Fibroblast of the aortic adventitia (primary cell): ENCODE results near the gene SLC30A4. TPM values are rescaled to one million over a fixed set of nuclear protein-coding genes. Genes with fewer than 3 reads are reported as not detected.

ENCODE experiments used
- DNase-seq: peaks from one replicate; pipeline ENCODE4 v3.0.0-alpha.2; 2010; ENCODE audit warnings: low read depth
- H3K4me3 ChIP-seq: 2 replicates; pipeline ENCODE4 v1.5.1; 2011; ENCODE audit warnings: low read depth, mild to moderate bottlenecking, control low read depth, low read length, moderate library complexity
- CTCF ChIP-seq: IDR thresholded peaks from 2 replicates; pipeline ENCODE4 v1.5.1; 2011; ENCODE audit warnings: mild to moderate bottlenecking, low read length, control low read depth, inconsistent platforms; ENCODE audit not compliant: insufficient read depth
- total RNA-seq: library from RNA; depleted of rRNA; stranded (reverse); fragments of >200 nt; gene quantifications from 2 replicates; pipeline ENCODE4 v1.2.3, GENCODE V29; 2012; ENCODE audit warnings: low replicate concordance

Gene SLC30A4
- total RNA-seq, 1 donor = 18.0 TPM

DNA sequence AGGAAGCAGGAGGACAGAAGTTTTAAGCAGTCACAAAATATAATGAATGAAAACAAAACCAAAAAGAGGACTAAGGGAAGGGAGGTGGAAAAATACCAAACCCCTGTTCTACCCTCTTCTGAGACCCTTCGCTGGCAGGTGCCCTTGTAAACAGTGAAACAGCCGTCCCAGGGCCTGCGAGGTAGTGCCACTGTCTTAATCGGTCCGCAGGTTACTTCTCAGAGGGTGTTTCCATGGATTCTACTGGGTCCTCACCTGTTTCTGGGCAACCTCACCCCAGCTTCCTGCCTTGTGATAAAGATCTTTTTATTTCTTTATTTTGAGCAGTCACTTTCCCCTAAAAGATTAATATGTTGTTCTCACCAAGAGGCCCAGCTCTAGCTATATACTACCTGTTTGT, 65.3 kb downstream of the SLC30A4 start:
- no peak for TF ChIP-seq CTCF
- no peak for DNase-seq
- no peak overlapping the region for H3K4me3 ChIP-seq

GRCh38 chr15:45456212-45457106, 66.1 kb downstream of the SLC30A4 start:
- no peak overlapping the region for H3K4me3 ChIP-seq
- DNase-seq = peak; percentile 100
- no peak for TF ChIP-seq CTCF

DNA sequence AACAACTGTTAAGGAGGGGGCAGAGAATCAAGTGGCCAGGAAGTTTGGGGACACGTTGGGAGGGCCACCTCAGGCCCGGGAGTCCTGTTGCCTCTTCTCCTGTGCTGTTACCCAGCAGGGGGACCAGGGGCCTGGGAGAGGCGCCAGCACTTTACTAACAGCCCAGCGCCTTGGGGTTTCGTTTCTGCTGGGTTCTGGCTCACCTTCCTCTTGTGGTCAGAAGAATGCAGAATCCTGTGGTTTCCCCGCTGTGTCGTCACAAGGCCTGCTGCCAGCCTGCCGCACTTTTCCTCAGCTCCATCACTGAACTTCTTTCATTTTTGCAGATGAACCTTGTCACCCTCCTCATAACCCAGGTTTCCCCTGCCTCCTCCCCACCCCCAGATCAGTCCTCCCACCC, 67.7 kb downstream of the SLC30A4 start:
- H3K4me3 ChIP-seq = peak overlapping the region; percentile 10
- peak; percentile 39 for TF ChIP-seq CTCF
- peak; percentile 98 for DNase-seq

DNA sequence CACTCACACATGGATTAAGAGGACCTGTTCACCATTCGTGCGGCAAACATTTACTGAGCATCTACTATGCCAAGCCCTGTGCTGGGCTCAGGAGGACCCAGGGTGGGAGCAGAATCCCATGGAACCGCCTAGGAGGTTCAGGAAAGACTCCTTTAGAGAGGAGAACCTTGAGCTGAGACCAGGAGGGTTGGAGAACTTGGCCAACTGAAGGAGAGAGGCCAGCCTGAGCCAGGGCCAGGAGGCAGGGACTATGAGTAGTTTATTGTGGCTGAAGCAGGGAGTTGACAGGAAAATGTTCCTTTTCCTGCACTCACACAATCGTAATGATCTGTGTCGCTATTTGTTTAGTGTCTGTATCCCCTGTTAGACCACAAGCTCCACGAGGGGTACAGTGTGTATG, 71.3 kb downstream of the SLC30A4 start:
- no peak overlapping the region for H3K4me3 ChIP-seq
- no peak for TF ChIP-seq CTCF
- DNase-seq = no peak

DNA sequence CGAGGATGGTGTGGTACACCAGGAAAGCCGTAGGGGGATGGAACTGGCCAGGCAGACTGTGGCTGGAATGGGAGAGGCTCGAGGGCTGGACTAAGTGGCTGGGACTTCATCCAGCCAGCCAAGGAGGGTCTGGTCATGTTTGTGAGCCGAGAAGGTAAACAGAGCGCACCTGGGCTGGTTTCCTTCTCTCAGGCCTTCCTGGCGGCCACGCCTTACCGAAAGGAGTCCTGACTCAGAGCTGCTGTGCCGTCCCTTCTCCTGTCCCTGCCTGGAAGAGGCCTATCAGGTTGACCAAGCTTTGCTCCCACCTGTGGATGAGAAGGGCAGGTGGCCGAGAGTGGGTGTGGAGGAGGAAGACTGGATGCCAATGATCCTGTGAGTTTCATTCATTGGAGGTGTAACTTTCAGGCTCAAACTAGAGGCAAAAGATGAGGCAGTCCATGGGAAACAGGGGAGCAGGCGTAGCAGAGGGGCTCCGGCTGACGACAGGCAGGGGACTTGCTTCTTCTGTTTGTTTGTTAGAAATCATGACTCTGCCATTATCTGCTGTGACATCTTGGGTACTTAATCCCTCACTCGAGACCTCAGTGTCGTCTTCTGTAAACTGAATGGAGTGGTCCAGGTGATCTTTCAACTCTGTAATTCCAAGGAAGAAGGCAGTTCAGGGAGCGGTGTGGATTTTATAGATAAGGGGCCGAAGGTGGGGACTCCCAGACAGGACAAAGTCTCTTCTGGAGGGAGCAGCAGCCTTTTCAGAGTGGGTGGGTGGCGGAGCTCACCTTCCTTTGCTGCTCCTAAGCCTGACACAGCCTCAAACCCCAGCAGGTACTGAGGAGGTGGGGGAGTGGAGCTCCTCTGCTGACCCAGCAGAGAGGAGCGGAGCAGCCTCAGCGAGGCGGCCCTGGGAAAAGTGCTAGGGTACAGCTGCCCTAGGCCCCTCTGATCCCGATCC, 72.4 kb downstream of the SLC30A4 start:
- no peak overlapping the region for H3K4me3 ChIP-seq
- no peak for TF ChIP-seq CTCF
- DNase-seq = no peak

DNA sequence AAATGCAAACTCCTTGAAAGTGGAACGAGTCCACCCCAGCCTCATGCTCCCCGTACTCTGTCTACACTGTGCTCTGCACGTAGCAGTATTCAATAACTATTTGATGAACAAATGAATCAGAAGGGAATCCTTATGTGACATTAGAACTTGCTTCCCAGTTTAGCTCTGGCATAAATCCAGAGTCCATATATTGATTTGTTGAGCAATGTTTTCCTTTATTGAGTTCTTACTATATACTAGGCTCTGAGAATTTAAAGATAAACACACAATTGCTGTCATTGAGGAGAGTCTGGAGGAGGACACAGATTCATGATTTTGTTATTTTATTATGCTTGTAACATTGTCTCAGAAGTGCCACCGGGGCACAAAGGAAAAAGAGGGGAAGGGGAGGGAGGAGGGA, 73.2 kb downstream of the SLC30A4 start:
- TF ChIP-seq CTCF = no peak
- DNase-seq = no peak
- no peak overlapping the region for H3K4me3 ChIP-seq
